ENCODE measurements around the gene VPS26C. TPM values are rescaled to one million over a fixed set of nuclear protein-coding genes. Genes with fewer than 3 reads are reported as not detected.

The VPS26C gene
- total RNA-seq, 2 donors from 2014 or later = 48.1 to 60.7 TPM

DNA sequence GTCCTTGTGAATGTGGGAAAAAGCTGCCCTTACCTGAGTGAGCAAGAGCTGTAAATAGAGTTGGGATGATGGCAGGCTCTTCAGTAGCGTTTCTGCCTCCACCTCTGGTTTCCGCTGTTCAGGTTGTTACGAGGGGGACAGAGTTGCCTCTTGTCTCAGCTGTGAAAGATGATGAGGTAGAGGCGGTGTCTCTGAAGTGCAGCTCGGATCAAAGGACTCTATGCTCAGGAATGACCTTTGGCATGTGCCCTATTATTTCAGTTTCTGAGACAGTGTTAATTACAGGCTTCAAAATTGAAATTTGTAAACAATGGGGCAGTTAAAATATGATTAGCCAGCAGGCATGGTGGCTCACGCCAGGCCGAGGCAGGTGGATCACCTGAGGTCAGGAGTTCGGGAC, 70.3 kb downstream of the VPS26C start:
- intact Hi-C loops (cut with DNase I) = no loop called here
- DNase-seq = no peak
- H3K4me3 ChIP-seq = no peak overlapping the region
- no peaks in the 10 kb centered on the region for H3K9me3 ChIP-seq
- no peak overlapping the region for H3K27ac ChIP-seq
- no peaks in the 10 kb centered on the region for H3K36me3 ChIP-seq
- no peak overlapping the region for H3K9ac ChIP-seq (ENCODE audit: low read depth in 2 of 2, low read length in 2 of 2)
- H3K27me3 ChIP-seq = no peaks in the 10 kb centered on the region
- no peaks in the 10 kb centered on the region for H3K4me1 ChIP-seq
- TF ChIP-seq, protein P1, sequence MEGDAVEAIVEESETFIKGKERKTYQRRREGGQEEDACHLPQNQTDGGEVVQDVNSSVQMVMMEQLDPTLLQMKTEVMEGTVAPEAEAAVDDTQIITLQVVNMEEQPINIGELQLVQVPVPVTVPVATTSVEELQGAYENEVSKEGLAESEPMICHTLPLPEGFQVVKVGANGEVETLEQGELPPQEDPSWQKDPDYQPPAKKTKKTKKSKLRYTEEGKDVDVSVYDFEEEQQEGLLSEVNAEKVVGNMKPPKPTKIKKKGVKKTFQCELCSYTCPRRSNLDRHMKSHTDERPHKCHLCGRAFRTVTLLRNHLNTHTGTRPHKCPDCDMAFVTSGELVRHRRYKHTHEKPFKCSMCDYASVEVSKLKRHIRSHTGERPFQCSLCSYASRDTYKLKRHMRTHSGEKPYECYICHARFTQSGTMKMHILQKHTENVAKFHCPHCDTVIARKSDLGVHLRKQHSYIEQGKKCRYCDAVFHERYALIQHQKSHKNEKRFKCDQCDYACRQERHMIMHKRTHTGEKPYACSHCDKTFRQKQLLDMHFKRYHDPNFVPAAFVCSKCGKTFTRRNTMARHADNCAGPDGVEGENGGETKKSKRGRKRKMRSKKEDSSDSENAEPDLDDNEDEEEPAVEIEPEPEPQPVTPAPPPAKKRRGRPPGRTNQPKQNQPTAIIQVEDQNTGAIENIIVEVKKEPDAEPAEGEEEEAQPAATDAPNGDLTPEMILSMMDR (IDR thresholded peaks at IDR 0.05) = no peak

DNA sequence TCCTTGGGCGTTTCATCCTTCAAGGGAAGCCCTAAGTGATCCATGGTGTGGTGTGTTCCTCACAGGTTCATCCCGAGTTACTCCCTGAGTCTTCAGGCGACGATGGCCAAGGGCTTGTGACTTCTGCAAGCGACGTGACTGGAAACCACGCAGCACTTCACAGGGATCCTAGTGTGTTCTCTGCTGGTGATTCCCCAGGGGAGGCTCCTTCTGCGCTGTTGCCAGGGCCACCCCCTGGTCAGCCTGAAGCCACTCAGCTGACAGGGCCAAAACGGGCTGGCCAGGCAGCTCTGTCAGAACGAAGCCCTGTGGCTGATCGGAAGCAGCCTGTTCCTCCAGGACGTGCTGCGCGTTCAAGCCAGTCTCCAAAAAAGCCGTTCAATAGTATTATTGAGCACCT, 71.5 kb downstream of the VPS26C start:
- Histone ChIP-seq H3K4me3 (no peak overlapping the region), H3K36me3 (no peaks in the 10 kb centered on the region), H3K27ac (no peak overlapping the region), H3K4me1 (no peaks in the 10 kb centered on the region), H3K9ac (ENCODE audit: low read depth in 2 of 2, low read length in 2 of 2) (no peak overlapping the region), H3K27me3 (no peaks in the 10 kb centered on the region), H3K9me3 (no peaks in the 10 kb centered on the region)
- no peak for DNase-seq
- intact Hi-C loops (cut with DNase I) = no loop called here
- TF ChIP-seq, protein P1 (IDR thresholded peaks at IDR 0.05) = no peak

DNA sequence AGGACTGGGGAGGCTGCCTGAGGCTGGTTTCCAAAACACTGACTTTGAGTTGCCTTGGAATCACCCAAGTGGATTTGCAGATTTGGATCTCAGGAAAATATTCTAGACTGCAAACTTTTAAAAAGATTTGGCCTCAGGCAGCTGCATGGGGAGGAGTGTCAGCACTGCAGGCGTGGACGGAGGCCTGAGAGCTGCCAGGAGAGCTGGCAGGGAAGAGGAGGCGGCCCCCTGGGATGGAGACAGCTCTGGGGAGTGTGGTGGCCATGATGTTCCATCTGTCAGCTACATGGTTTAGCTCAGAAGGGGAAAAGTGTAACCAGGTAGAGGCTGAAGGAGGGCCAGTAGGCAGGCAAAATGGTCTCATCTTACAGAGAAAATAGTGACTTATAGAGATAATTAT, 72.1 kb downstream of the VPS26C start:
- H3K36me3 ChIP-seq = no peaks in the 10 kb centered on the region

DNA sequence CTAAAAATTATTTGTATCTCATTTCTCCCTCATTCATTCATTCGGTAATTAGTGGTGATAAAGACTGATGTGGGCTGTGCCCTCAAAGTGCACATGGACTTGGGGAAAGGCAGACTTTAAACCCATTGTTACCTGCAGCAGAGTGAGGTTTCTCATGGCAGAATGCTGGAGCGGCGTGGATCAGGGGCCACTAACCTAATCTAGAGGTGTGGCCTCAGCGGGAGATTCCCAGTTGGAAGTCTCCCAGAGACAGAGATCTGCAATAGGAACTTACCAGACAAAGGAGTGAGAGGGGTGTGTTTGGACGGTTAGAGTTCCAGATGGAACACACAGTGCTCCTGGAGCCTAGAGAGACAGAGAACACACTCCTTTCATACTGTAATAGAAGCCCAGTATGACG, 73.5 kb downstream of the VPS26C start:
- Histone ChIP-seq H3K9ac (ENCODE audit: low read depth in 2 of 2, low read length in 2 of 2) (no peak overlapping the region), H3K36me3 (peaks cover 5% of the 10 kb centered on the region), H3K27ac (no peak overlapping the region), H3K4me3 (no peak overlapping the region), H3K9me3 (no peaks in the 10 kb centered on the region), H3K27me3 (no peaks in the 10 kb centered on the region), H3K4me1 (no peaks in the 10 kb centered on the region)
- TF ChIP-seq, protein P1 (IDR thresholded peaks at IDR 0.05) = no peak
- no peak for DNase-seq
- intact Hi-C loops (cut with DNase I) = no loop called here

More for the DNA sequence above, 72.1 kb downstream of the VPS26C start:
- Histone ChIP-seq H3K9ac (ENCODE audit: low read depth in 2 of 2, low read length in 2 of 2) (no peak overlapping the region), H3K4me3 (no peak overlapping the region), H3K27ac (no peak overlapping the region), H3K27me3 (no peaks in the 10 kb centered on the region), H3K9me3 (no peaks in the 10 kb centered on the region), H3K4me1 (no peaks in the 10 kb centered on the region)
- no peak for DNase-seq
- TF ChIP-seq, protein P1 (IDR thresholded peaks at IDR 0.05) = no peak
- intact Hi-C loops (cut with DNase I) = no loop called here

DNA sequence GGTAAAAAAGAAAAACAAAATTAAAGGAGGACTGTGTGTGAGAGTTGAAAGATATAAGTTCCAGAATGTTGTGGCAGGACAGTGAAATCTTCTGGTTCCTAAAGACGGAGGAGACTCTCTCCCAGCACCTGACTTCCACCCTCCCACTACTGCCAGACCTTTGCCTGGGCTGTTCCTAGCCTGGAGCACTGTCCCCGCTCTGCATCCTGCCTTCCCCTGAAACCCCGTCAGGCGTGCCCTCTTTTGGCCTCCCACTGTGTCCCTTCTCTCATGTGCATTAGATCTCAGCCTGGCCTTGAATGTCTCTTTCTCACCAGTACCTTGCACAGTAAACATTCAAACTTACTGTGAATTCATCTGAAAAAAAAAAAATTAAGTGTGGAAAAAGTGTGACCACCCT, 74.1 kb downstream of the VPS26C start:
- intact Hi-C loops (cut with DNase I) = no loop called here
- TF ChIP-seq, protein P1 (IDR thresholded peaks at IDR 0.05) = no peak
- Histone ChIP-seq H3K36me3 (peaks cover 5% of the 10 kb centered on the region), H3K27me3 (no peaks in the 10 kb centered on the region), H3K4me1 (no peaks in the 10 kb centered on the region), H3K27ac (no peak overlapping the region), H3K9ac (ENCODE audit: low read depth in 2 of 2, low read length in 2 of 2) (no peak overlapping the region), H3K9me3 (no peaks in the 10 kb centered on the region), H3K4me3 (no peak overlapping the region)
- DNase-seq = no peak

DNA sequence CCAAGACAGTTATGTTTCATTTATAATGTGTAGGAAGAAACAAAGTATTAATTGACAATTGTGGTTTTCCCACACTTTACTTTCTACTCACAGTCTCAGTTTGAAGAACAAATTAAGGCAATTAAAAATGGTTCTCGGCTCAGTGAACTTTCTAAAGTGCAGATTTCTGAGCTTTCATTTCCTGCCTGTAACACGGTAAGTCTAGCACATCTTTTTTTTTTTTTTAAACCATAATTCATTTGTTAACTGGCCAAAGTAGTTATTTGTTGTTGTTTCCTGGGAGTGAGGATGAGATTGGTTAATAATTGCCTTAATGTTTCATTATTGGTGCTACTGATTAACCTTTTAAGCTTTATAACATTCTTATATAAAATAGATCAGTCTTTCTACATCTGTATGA, 75.1 kb downstream of the VPS26C start:
- intact Hi-C loops (cut with DNase I) = no loop called here

More for the DNA sequence above, 75.1 kb downstream of the VPS26C start:
- Histone ChIP-seq H3K36me3 (peaks cover 5% of the 10 kb centered on the region), H3K27ac (no peak overlapping the region), H3K27me3 (no peaks in the 10 kb centered on the region), H3K9ac (ENCODE audit: low read depth in 2 of 2, low read length in 2 of 2) (no peak overlapping the region), H3K4me1 (no peaks in the 10 kb centered on the region), H3K4me3 (no peak overlapping the region), H3K9me3 (no peaks in the 10 kb centered on the region)
- no peak for DNase-seq
- TF ChIP-seq, protein P1 (IDR thresholded peaks at IDR 0.05) = no peak

Measured in colonic mucosa (tissue), 4 donors.